Amniotic epithelial cell (primary cell): ENCODE measurements around the gene PNCK.
"Not testable (repeated sequence)": the region's sequence is repeated elsewhere in the genome, so short reads cannot be mapped to it uniquely, and the experiment has no call there.

Experiments
- DNase-seq: peaks from one replicate; pipeline ENCODE4 v3.0.0-alpha.2; 2010; ENCODE audit warnings: low read depth

The PNCK gene

DNA sequence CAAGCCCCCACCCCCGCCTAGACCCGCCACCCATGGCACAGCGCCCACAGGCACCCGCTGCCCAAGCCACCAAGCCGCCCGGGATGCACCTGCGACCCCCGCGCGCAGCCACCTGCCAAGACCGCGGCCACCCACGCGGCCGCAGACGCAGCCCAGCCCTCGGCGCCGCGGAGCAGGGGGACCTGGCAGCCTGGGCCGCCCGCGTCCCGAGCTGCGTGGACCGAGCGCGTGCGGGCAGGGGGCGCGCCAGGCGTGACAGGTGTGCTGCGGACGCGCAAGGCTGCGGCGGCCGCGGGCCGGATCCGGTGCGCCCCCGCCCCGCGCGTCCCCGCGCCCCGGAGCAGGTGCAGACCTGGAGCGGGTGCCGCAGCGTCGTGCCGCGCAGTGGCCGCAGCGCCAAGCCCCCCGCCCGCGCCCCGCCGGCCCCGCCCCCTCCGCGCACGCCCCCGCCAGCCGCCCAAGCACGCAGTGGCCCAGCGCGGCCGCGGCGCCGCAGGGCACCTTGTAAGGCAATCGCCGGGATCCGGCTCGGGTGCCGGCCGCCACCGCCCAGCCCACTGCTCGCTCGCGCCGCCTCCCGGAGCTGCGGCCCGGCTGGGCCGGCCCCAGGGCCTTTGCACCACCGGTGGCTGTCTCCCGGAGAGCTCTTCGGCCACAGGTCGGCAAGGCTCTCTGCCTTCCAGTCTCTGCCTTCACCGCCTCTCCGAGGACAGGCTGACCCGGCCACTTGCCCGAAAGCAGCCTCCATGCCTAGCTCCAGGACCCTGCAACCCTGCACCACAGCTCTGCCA, at the start of gene PNCK:
TSS of gene PNCK (minus strand) at position 386 of the 791 bp plus-strand sequence. CDS start 737 bp downstream, outside the sequence.
- no peak for DNase-seq

DNA sequence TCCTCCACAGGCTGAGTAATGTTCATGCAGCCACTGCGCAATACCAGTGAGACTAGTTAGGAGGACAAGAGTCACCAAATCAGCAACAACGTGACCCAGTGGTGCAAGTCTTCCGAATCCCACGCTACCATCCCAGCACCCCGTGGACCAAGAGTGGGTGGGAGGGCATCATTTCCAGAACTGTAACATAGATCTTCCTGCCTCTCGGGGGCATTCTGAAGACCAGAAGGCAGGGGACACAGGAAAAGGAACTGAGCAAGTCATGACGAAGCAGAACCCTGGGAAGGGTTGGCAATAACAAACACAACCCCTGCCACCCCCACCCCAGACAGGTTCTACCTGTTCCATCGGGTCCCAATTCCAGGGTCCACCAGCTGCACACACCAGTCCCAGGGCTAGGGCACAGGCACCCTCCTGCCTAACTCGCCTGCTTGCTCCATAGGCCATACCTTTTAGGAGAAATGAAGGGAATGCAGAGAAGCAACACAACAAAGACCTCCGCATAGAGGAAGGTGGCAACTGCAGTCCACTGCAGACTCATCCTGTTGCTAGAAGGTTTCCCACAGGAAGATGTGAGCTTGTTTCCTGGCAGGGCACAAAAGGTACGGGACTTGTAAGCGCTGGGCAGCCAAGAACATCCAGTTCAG, 49.2 kb upstream of the PNCK start:
- DNase-seq, result no peak

DNA sequence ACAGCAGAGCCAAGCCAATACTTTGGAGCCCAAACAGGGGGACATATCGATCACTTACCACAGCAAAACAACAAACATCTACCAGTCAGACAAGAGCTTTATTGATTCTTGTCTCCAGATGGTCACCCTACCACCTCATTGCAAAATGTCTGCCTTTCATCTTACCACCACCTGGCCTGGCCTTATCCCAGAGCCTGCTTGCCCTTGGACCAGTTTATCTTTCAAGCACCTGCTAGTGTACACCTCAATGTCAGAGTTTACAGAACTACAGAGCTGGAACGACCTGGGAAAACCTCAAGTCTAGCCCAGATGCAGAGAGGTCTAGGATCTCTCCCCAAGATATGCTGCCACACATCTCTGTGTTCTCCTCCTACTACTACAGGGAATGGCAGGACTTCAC, 46.1 kb upstream of the PNCK start:
- DNase-seq, result no peak

DNA sequence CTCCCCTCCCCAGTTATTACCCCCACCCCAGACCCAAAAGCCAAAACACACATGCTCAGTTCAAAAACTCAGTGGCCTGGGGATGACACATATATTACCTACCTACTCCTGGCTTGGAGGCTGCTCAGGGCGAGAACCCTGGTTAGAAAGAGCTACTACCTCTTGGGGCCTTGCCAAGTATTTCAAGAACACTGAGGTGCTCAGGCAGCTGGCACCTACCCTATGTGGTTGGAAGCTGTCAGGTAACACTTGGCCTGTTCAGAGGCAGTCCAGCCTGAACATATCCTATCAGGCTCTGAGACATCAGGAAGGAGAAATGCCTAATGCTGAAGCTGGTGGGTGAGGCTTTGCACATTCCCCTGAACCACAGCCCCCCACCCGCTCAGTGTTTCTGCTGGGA, 45.6 kb upstream of the PNCK start:
- no peak for DNase-seq

DNA sequence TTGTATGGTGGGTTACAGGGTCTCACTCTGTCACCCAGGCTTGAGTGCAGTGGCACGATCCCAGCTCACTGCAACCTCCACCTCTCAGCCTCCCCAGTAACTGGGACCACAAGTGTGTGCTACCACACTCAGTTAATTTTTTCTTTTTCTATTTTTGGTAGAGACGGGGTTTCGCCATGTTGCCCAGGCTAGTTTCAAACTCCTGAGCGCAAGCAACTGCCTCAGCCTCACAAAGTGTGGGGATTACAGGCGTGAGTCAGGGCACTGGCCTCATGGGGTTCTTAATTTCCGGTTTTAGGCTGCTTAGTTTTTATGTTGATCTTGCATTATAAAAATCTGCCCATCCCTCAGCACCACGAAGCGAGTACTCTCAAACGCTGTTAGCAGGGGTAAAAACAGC, 43.8 kb upstream of the PNCK start:
- no peak for DNase-seq

DNA sequence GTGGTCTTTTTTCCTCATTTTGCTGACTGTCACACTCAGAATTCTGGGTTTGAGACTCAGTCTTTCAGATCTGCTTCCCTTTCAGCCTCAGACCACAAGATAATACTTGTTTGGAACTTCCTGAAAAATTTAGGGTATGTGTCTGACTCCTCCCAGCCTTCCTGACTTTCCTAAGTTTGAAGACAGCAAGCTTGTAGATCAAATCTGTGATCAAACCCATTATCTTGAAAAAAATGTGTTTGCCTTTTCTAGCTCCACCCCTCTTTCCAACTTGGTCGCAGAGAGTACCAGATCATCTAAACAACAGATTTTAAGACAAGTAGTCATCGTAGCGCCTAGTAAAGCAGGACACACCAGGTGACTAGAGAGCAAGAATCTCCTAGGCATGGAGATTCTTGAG, 40.6 kb upstream of the PNCK start:
- DNase-seq, result no peak

DNA sequence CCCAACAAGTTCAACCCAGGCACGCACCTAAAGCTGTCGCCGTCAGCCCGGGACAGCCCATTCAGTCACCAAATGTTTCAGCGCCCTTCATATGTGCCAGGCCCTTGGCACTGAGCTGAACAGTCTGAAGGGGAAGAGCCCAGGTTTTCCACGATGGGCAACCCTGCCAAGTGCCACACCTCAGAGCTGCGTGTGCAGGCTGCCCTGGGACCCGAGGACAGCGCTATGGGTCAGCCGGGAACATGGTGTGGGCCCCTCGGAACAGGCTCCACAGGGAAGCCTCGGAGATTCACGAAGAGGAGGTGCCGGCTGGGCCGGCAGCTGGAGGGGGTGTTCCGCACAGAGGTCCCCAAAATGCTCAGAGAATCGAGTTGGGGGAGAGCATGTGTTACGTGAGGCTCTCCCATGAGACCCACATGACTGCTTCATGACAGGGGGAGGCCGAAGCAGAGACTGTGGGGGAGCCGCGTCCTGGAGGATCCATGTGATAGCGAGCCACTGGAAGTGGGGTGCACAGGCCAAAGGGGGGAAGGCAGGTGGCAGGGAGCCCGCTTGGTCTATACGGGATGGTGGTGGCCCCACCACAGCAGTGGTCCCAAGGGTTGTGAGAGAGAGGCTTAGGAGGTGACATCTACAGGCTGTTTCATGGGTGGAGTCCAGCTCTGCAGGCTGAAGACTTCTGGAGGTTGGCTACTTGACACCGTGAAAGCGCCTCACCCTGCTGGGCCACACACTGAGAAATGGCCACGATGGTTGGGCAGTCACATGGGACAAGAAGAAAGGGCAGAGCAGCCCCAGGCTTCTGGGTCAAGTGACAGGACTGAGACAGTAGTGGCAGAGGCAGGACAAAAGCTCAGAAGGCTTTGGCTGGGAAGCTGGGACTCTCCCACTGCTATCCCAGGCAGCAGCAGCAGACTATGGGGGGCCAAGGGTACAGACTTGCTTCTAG, 36.4 kb upstream of the PNCK start:
- DNase-seq, result no peak

DNA sequence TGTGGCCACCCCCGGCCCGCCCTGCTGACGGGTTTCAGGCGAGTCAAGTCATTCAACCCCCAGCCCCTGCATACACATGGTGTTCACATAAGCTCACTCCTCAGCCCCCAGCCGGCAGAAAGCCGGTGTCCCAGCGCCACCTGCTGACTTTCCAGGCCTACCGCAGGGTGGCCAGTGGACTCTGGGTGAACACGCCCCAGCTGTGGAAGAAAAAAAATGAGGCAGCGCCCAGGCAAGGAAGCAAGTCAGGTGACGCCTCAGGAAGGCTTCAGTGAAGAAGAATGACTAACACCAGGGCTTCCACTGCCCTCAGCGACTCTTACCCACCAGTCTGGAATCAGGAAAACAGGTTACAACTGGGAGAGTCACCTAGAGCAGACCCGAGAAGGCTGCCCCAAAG, 34.8 kb upstream of the PNCK start:
- peak; percentile 85 for DNase-seq

DNA sequence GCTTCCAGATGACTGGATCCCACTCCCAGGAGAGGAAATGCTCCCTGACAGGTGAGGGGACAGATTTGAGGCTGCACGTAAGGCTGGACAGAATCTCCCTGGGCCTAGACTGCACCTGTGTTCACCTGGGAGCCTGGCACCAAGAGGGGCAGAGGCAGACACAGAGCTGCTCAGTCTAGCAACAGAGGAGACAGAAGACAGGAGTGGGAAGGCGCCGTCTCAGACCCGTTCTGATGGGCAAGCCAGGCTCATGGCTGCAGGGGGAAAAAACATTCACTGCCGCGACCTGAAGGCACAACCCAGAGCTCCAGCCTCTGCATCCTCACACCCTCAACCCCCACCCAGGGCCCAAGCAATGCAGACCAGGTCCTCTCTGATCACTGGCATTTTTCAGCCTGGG, 33.8 kb upstream of the PNCK start:
- DNase-seq, result no peak

DNA sequence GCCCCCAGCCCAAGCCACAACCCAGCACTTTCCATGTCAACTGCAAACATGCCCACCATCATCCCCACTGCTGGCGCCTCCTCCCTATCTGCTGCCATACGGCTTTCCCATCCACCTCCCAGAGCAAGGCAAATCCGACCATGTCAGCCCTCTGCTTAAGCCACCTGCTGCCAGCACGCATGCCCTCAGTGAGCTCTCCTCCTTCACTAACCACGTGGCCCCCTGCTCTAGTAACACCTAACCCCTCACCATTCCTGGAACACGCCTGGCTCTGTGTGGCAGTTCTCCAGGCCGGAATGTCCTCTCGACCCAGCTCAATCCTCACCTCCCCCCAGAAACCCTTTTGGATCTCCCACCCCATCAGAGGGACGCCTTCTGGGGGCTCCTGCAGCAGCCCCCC, 33.2 kb upstream of the PNCK start:
- no peak for DNase-seq

DNA sequence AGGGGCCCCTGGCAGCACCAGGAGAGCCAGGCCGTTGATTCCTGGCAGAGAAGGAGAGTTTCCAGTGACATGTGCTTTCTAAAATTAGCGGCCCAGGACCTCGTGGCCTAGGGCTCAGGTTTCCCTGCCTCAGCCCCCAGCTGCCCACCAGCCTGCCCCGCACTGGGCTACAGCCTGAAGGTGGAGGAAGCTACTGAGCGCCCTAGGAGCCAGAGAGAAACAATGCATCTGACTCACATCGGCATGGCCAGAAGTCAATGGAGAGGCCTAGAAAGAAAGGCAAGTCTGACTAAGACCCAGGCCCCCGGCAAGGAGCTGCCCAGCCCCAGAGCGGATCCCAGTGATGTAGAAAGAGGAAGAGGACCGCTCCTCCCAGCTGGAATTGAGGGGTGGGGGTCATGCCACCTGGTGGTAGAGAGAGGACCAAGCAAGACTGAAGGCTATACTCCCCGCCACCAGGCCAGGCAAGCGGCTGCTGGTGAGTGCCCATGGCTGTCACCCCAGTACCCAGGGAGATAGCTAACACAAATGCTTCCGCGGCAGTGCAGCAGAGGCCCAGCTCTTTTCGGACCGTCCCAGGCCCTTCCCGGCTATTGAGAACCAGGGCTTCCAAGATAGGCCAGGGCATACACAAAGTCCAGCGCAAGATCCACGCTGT, 31.9 kb upstream of the PNCK start:
- not testable (repeated sequence) for DNase-seq

DNA sequence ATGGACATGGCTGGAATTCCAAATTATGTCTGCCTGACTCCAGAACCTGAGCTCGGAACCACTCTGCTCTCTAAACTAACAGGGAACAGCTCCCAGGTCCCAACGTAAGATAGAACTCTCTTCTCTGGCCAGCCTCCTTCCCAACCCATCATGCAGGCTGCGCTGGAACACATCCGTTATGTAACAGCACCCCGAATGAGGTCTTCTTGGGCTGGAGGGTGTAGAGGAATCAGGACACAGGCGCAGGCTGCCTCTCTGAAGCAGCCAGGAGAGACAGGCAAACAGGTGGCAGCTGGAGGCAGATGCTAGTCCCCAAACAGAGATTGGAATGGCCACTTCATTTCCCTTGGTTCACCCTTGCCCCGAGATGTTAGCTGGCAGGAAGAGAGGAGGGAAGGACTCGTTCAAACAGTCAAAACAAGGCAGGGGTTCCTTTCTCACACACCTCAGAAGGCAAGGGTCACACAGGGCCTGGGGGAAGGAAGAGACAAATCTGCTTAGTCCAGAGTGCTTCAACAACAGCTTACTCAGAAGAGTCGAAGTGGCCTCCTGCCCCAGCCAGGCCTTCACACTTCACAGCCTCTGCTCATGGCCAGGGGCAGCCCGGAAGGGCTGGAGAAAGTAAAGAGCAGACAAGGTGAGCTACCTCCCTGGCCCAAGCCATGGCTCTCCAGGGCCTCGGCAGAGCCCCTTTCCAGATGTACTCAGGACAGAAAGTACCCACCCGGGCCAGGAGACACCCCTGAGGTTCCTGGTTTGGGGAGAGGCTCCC, 31.2 kb upstream of the PNCK start:
- DNase-seq, result not testable (repeated sequence)

DNA sequence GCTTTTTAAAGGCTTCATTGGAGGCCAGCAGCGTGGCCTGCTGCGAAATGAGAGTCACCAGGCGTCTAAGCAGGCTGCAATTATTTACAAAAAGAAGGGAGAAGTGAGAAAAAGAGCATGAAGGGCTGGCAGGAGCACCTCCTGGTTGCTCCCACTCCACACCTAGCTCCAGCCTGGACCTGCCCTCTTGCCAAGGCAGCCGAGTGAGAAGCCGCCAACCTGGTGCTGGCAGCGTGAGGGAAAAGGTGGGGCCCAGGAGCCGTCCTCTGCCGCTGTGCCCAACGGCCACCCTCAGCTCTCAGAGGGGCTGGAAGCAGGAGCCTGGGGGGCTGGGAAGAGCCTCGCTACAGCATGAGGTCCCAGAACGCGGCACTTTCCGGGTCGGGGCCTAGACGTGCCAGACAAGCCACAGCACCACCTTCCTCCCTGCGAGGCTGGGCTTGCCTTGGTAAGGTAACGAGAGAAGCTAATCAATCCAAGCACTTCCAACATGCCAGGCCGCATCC, 30.5 kb upstream of the PNCK start:
- no peak for DNase-seq

DNA sequence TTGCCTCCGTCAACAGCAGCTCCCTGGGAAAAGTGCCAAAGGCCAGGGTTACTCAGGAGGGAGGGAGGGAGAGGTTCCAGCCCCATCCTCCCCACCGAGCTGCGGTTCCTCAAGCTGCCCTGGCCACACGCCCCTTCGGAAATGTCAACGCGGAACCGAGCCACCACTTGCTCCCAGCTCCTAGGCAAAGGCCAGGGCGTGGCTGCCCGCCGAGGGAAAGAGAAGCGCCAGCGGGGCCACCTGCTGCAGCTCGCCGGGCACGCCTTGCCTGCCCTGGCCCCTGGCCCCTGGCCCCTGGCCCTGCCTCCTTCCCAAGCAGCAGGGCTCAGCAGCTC, 29.4 kb upstream of the PNCK start:
- DNase-seq, result peak; percentile 70

DNA sequence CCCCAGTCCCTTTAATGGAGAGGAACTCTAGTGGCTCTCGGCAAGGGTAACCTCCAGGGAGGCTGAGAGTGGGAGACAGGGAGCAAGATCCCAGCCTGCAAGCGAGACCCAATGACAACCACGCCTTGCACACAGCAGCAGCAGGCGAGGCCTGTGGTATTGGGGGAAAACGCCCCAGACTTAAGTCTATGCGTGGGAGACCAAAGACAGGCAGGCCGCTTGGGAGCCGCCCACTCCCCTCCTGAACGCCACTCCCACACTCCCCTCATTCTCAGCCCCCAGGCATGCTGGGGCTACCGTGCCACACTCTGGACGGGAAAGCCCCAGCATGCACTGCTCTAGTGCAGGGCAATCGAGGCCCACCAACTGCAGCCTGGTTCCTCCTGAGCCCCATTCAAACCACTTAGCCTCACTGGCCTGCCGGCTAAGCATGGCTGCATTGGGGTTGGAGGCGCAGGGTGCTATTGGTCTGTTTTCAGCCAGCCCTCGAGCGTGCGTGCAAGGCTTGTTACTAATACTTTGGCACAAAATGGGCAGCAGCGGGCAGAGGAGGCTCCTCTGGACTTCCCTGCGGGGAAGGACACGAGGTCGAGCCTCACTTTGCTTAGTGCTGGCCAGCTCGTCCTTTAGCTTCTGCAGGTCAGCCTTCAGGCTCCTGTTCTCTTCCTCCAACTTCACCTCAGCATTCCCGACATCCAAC, 28.9 kb upstream of the PNCK start:
- no peak for DNase-seq

DNA sequence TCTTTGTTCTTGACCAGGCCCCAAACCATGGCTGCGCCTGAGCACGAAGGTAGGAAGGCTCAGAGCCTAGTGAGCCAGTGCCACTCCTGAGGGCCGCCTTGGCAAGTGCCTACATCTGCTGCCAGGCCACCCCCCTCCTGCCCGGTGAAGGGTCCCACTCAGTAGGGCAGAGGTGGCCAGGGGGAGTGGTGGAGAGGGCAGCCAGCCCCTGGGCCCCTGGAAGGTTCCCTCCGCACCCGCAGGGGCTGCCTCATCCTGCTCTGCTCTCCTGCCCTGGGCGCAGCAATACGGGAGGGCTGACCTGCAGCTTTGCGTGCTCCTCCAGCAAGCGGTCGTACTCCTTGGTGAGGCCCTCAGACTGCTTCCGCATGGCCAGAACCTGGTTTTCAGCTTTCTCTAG, 28.1 kb upstream of the PNCK start:
- DNase-seq, result no peak

DNA sequence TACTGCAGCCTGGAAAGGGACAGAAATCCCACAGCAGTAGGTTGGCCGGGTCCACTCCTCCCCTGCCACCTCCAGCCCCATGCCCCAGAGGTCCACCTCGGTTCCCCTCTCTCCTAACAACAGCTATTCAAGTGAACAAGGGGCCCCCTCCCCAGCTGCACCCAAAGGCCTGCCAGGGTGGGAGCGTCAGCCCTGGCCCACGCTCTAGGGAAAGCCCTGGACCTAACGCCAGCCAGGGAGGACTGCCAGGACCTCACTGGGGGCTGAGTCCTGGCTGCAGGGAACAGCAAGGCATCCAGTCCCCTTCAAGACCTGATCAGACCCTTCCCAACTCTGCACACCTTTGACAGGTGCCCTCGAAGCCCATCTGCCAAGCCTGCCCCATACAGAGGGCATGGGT, 27.4 kb upstream of the PNCK start:
- no peak for DNase-seq

DNA sequence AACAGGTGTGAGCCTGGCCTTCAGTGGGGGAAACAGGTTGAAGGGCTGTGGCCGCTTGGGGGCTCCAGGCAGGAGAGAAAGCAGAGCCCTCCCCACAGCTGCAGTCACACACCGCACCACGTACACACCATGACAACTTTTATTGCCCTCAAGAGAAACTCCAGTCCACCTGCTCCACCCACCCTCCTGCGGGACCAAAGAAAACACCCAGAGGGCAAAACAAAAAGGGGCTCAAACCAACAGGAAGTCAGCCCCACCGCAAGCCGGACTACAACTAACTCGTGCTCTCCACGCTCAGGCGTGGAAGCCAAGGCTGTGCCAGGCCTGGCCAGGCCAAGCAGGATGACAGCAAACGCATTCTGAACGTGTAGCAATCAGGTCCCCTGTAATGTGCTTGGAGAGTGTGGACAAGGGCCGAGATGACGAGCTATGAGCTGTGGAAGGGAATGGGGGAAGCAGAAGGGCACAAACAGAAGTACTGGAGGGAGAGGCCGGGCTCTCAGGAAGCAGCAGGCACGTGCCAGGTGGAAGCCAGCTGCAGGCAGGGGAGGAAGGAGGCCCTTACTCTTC, 26.8 kb upstream of the PNCK start:
- DNase-seq, result no peak

DNA sequence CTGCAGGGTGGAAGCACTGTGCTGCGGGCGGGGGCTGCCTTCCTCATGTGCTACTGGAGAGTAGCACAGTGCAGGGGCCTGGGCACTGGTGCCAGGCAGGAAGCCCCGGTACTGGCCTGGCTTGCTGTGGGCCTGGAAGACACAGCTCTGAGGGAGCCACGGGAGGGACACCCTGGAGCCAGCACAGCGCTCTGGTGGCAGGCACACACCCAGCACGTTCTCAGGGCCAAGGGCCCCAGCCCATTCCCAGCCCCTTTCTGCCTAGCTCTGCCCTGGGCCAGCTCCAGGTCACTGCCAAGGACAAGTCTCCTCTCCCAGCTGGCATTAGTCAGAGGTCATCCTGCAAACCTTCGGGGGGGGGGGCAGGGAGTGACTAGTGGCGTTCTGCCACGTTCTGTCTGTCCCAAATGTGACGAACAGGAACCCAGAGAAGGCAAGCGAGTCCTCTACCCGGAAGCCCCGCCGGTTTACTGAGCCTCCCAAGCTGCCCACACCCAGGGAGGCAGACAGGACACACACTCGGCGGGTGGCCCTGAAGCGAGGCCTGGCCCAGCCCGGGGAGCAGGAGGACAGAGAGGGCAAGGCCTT, 26.3 kb upstream of the PNCK start:
- not testable (repeated sequence) for DNase-seq
